HL-60 (cell line): ENCODE results near the gene AP1G1.

Experiments
- DNase-seq, 2 experiments: peaks; one replicate each; pipeline ENCODE4 v3.0.0-alpha.2; 2010 to 2020; ENCODE audit warnings: low read depth in 1 of 2, low spot score in 1 of 2
- H3K27ac ChIP-seq: fragments of 250-450 bp; sonication (Bioruptor Pico); replicated peaks from 2 replicates; pipeline ENCODE4 v1.5.1; 2020; ENCODE audit warnings: mild to moderate bottlenecking, moderate library complexity
- H3K27me3 ChIP-seq: fragments of 250-450 bp; sonication (Bioruptor Pico); 2 replicates; pipeline ENCODE4 v1.5.1; 2021; ENCODE audit warnings: mild to moderate bottlenecking, moderate library complexity; ENCODE audit not compliant: insufficient read depth, poor library complexity, severe bottlenecking
- H3K4me3 ChIP-seq: replicated peaks from 2 replicates; pipeline ENCODE4 v1.5.1; 2011; ENCODE audit warnings: mild to moderate bottlenecking, control low read depth, low read length; ENCODE audit not compliant: insufficient read depth
- CTCF ChIP-seq: IDR thresholded peaks from one replicate; pipeline ENCODE4 v1.5.1; 2011; ENCODE audit warnings: low read length, control low read depth, inconsistent platforms; ENCODE audit not compliant: insufficient read depth
- GABPA ChIP-seq: IDR thresholded peaks from 2 replicates; pipeline ENCODE4 v1.6.1; 2012; ENCODE audit warnings: low read depth
- POLR2AphosphoS5 ChIP-seq: IDR thresholded peaks from 2 replicates; pipeline ENCODE4 v1.6.1; 2012; ENCODE audit warnings: low read depth
- REST ChIP-seq: IDR thresholded peaks from 2 replicates; pipeline ENCODE4 v1.6.1; 2012; ENCODE audit warnings: low read depth; ENCODE audit not compliant: insufficient replicate concordance
- SPI1 ChIP-seq: IDR thresholded peaks from 2 replicates; pipeline ENCODE4 v1.6.1; 2012; ENCODE audit warnings: low read depth, mild to moderate bottlenecking, borderline replicate concordance

Gene AP1G1

GRCh38 chr16:71737501-71737900 is 71.1 kb downstream of the AP1G1 start:
- H3K4me3 ChIP-seq: no peak overlapping the region
- no peak for DNase-seq

GRCh38 chr16:71734511-71734910 is 74.1 kb downstream of the AP1G1 start:
- no peak overlapping the region for H3K27ac ChIP-seq
- H3K27me3 ChIP-seq: no peaks in the 10 kb centered on the region
- H3K4me3 ChIP-seq: no peak overlapping the region
- no peak for TF ChIP-seq GABPA
- no peak for DNase-seq

More at GRCh38 chr16:71737501-71737900, 71.1 kb downstream of the AP1G1 start:
- H3K27me3 ChIP-seq: no peaks in the 10 kb centered on the region
- no peak overlapping the region for H3K27ac ChIP-seq
- TF ChIP-seq SPI1 (no peak), CTCF (no peak)

- H3K4me3 ChIP-seq: no peak overlapping the region
- H3K27me3 ChIP-seq: no peaks in the 10 kb centered on the region
- H3K27ac ChIP-seq: no peak overlapping the region
- no peak for DNase-seq
- TF ChIP-seq REST (no peak), CTCF (no peak), SPI1 (no peak), POLR2AphosphoS5 (no peak), GABPA (no peak)
Observed at GRCh38 chr16:71732587-71732986, 76.0 kb downstream of the AP1G1 start.

GRCh38 chr16:71727551-71728324 is 80.9 kb downstream of the AP1G1 start:
- no peak for DNase-seq
- Histone ChIP-seq H3K27me3 (peaks cover 3% of the 10 kb centered on the region), H3K4me3 (no peak overlapping the region), H3K27ac (no peak overlapping the region)
- TF ChIP-seq SPI1 (peak; percentile 23; the same call in 1 of the 2 replicates), CTCF (no peak)

- Histone ChIP-seq H3K27ac (no peak overlapping the region), H3K4me3 (no peak overlapping the region), H3K27me3 (peaks cover 6% of the 10 kb centered on the region)
- TF ChIP-seq SPI1 (0 out of 2 replicates have a peak, but pooled peaks have one; percentile 7), CTCF (no peak)
- no peak for DNase-seq
Observed at GRCh38 chr16:71726476-71727315, 81.9 kb downstream of the AP1G1 start.
